ENCODE results near the gene PACSIN1.

The PACSIN1 gene

GRCh38 chr6:34437644-34437970 lies 28.3 kb upstream of the PACSIN1 start:
- Histone ChIP-seq H3K9ac (ENCODE audit: low read length) (no peak overlapping the region), H3K9me3 (ENCODE audit: control insufficient read depth, insufficient read depth, low read depth, low read length) (peaks cover 24% of the 10 kb centered on the region; the same call in 1 of the 2 replicates), H3K27ac (ENCODE audit: low read depth, low read length) (no peak overlapping the region), H3K27me3 (ENCODE audit: control insufficient read depth, insufficient read depth, low read length) (no peaks in the 10 kb centered on the region), H3K36me3 (ENCODE audit: control insufficient read depth, insufficient read depth, low read length) (no peaks in the 10 kb centered on the region), H3K4me1 (ENCODE audit: control insufficient read depth, insufficient read depth, low read length) (no peaks in the 10 kb centered on the region), H3K4me3 (ENCODE audit: low read depth, low read length) (no peak overlapping the region)

GRCh38 chr6:34438705-34439104 lies 27.2 kb upstream of the PACSIN1 start:
- H3K36me3 ChIP-seq (ENCODE audit: control insufficient read depth, insufficient read depth, low read length): no peaks in the 10 kb centered on the region
- H3K9me3 ChIP-seq (ENCODE audit: control insufficient read depth, insufficient read depth, low read depth, low read length): peaks cover 24% of the 10 kb centered on the region; the same call in 1 of the 2 replicates
- no peak overlapping the region for H3K27ac ChIP-seq (ENCODE audit: low read depth, low read length)
- no peaks in the 10 kb centered on the region for H3K27me3 ChIP-seq (ENCODE audit: control insufficient read depth, insufficient read depth, low read length)
- no peaks in the 10 kb centered on the region for H3K4me1 ChIP-seq (ENCODE audit: control insufficient read depth, insufficient read depth, low read length)
- H3K4me3 ChIP-seq (ENCODE audit: low read depth, low read length): no peak overlapping the region
- no peak overlapping the region for H3K9ac ChIP-seq (ENCODE audit: low read length)

GRCh38 chr6:34439442-34439841 lies 26.4 kb upstream of the PACSIN1 start:
- Histone ChIP-seq H3K4me3 (ENCODE audit: low read depth, low read length) (no peak overlapping the region), H3K9ac (ENCODE audit: low read length) (no peak overlapping the region), H3K27ac (ENCODE audit: low read depth, low read length) (no peak overlapping the region), H3K4me1 (ENCODE audit: control insufficient read depth, insufficient read depth, low read length) (no peaks in the 10 kb centered on the region), H3K36me3 (ENCODE audit: control insufficient read depth, insufficient read depth, low read length) (no peaks in the 10 kb centered on the region), H3K27me3 (ENCODE audit: control insufficient read depth, insufficient read depth, low read length) (no peaks in the 10 kb centered on the region), H3K9me3 (ENCODE audit: control insufficient read depth, insufficient read depth, low read depth, low read length) (peaks cover 24% of the 10 kb centered on the region; the same call in 1 of the 2 replicates)

- no peak overlapping the region for H3K9ac ChIP-seq (ENCODE audit: low read length)
- H3K27ac ChIP-seq (ENCODE audit: low read depth, low read length): no peak overlapping the region
- no peaks in the 10 kb centered on the region for H3K27me3 ChIP-seq (ENCODE audit: control insufficient read depth, insufficient read depth, low read length)
- no peak overlapping the region for H3K4me3 ChIP-seq (ENCODE audit: low read depth, low read length)
- no peaks in the 10 kb centered on the region for H3K36me3 ChIP-seq (ENCODE audit: control insufficient read depth, insufficient read depth, low read length)
- no peaks in the 10 kb centered on the region for H3K4me1 ChIP-seq (ENCODE audit: control insufficient read depth, insufficient read depth, low read length)
- peaks cover 20% of the 10 kb centered on the region; the same call in 1 of the 2 replicates for H3K9me3 ChIP-seq (ENCODE audit: control insufficient read depth, insufficient read depth, low read depth, low read length)
These were observed 24.4 kb upstream of the PACSIN1 start for GRCh38 chr6:34441526-34441925.

GRCh38 chr6:34445313-34445860 lies 20.5 kb upstream of the PACSIN1 start:
- Histone ChIP-seq H3K4me1 (ENCODE audit: control insufficient read depth, insufficient read depth, low read length) (peaks cover 4% of the 10 kb centered on the region; the same call in 1 of the 2 replicates), H3K36me3 (ENCODE audit: control insufficient read depth, insufficient read depth, low read length) (no peaks in the 10 kb centered on the region), H3K27ac (ENCODE audit: low read depth, low read length) (no peak overlapping the region), H3K9me3 (ENCODE audit: control insufficient read depth, insufficient read depth, low read depth, low read length) (no peaks in the 10 kb centered on the region), H3K4me3 (ENCODE audit: low read depth, low read length) (no peak overlapping the region), H3K9ac (ENCODE audit: low read length) (no peak overlapping the region), H3K27me3 (ENCODE audit: control insufficient read depth, insufficient read depth, low read length) (no peaks in the 10 kb centered on the region)

- Histone ChIP-seq H3K27ac (ENCODE audit: low read depth, low read length) (no peak overlapping the region), H3K4me1 (ENCODE audit: control insufficient read depth, insufficient read depth, low read length) (peaks cover 4% of the 10 kb centered on the region; the same call in 1 of the 2 replicates), H3K4me3 (ENCODE audit: low read depth, low read length) (no peak overlapping the region), H3K9ac (ENCODE audit: low read length) (no peak overlapping the region), H3K9me3 (ENCODE audit: control insufficient read depth, insufficient read depth, low read depth, low read length) (peaks cover 7% of the 10 kb centered on the region), H3K27me3 (ENCODE audit: control insufficient read depth, insufficient read depth, low read length) (no peaks in the 10 kb centered on the region), H3K36me3 (ENCODE audit: control insufficient read depth, insufficient read depth, low read length) (no peaks in the 10 kb centered on the region)
These were observed 18.5 kb upstream of the PACSIN1 start for GRCh38 chr6:34447386-34447785.

- Histone ChIP-seq H3K27me3 (ENCODE audit: control insufficient read depth, insufficient read depth, low read length) (no peaks in the 10 kb centered on the region), H3K9me3 (ENCODE audit: control insufficient read depth, insufficient read depth, low read depth, low read length) (peaks cover 7% of the 10 kb centered on the region), H3K9ac (ENCODE audit: low read length) (no peak overlapping the region), H3K27ac (ENCODE audit: low read depth, low read length) (no peak overlapping the region), H3K36me3 (ENCODE audit: control insufficient read depth, insufficient read depth, low read length) (no peaks in the 10 kb centered on the region), H3K4me1 (ENCODE audit: control insufficient read depth, insufficient read depth, low read length) (peaks cover 4% of the 10 kb centered on the region; the same call in 1 of the 2 replicates), H3K4me3 (ENCODE audit: low read depth, low read length) (no peak overlapping the region)
These were observed 18.0 kb upstream of the PACSIN1 start for GRCh38 chr6:34447910-34448309.

- peaks cover 7% of the 10 kb centered on the region for H3K9me3 ChIP-seq (ENCODE audit: control insufficient read depth, insufficient read depth, low read depth, low read length)
- H3K36me3 ChIP-seq (ENCODE audit: control insufficient read depth, insufficient read depth, low read length): no peaks in the 10 kb centered on the region
- no peak overlapping the region for H3K9ac ChIP-seq (ENCODE audit: low read length)
- peaks cover 4% of the 10 kb centered on the region; the same call in 1 of the 2 replicates for H3K4me1 ChIP-seq (ENCODE audit: control insufficient read depth, insufficient read depth, low read length)
- no peak overlapping the region for H3K4me3 ChIP-seq (ENCODE audit: low read depth, low read length)
- no peak overlapping the region for H3K27ac ChIP-seq (ENCODE audit: low read depth, low read length)
- no peaks in the 10 kb centered on the region for H3K27me3 ChIP-seq (ENCODE audit: control insufficient read depth, insufficient read depth, low read length)
These were observed 14.7 kb upstream of the PACSIN1 start for GRCh38 chr6:34451192-34451591.

GRCh38 chr6:34455831-34456230 lies 10.0 kb upstream of the PACSIN1 start:
- Histone ChIP-seq H3K36me3 (ENCODE audit: control insufficient read depth, insufficient read depth, low read length) (no peaks in the 10 kb centered on the region), H3K27me3 (ENCODE audit: control insufficient read depth, insufficient read depth, low read length) (no peaks in the 10 kb centered on the region), H3K4me1 (ENCODE audit: control insufficient read depth, insufficient read depth, low read length) (peaks cover 10% of the 10 kb centered on the region; the same call in 1 of the 2 replicates), H3K27ac (ENCODE audit: low read depth, low read length) (no peak overlapping the region), H3K9ac (ENCODE audit: low read length) (no peak overlapping the region), H3K4me3 (ENCODE audit: low read depth, low read length) (no peak overlapping the region), H3K9me3 (ENCODE audit: control insufficient read depth, insufficient read depth, low read depth, low read length) (peaks cover 7% of the 10 kb centered on the region)

GRCh38 chr6:34457382-34457741 lies 8.5 kb upstream of the PACSIN1 start:
- Histone ChIP-seq H3K9ac (ENCODE audit: low read length) (no peak overlapping the region), H3K4me1 (ENCODE audit: control insufficient read depth, insufficient read depth, low read length) (peaks cover 17% of the 10 kb centered on the region; the same call in 1 of the 2 replicates), H3K27me3 (ENCODE audit: control insufficient read depth, insufficient read depth, low read length) (no peaks in the 10 kb centered on the region), H3K9me3 (ENCODE audit: control insufficient read depth, insufficient read depth, low read depth, low read length) (no peaks in the 10 kb centered on the region), H3K27ac (ENCODE audit: low read depth, low read length) (no peak overlapping the region), H3K36me3 (ENCODE audit: control insufficient read depth, insufficient read depth, low read length) (no peaks in the 10 kb centered on the region), H3K4me3 (ENCODE audit: low read depth, low read length) (no peak overlapping the region)

- H3K4me1 ChIP-seq (ENCODE audit: control insufficient read depth, insufficient read depth, low read length): peaks cover 22% of the 10 kb centered on the region
- H3K9me3 ChIP-seq (ENCODE audit: control insufficient read depth, insufficient read depth, low read depth, low read length): no peaks in the 10 kb centered on the region
- H3K27ac ChIP-seq (ENCODE audit: low read depth, low read length): no peak overlapping the region
- H3K36me3 ChIP-seq (ENCODE audit: control insufficient read depth, insufficient read depth, low read length): no peaks in the 10 kb centered on the region
- no peak overlapping the region for H3K9ac ChIP-seq (ENCODE audit: low read length)
- H3K4me3 ChIP-seq (ENCODE audit: low read depth, low read length): no peak overlapping the region
- H3K27me3 ChIP-seq (ENCODE audit: control insufficient read depth, insufficient read depth, low read length): no peaks in the 10 kb centered on the region
These were observed 7.8 kb upstream of the PACSIN1 start for GRCh38 chr6:34457742-34458735.
